ENCODE data around the gene ARL10. TPM values are rescaled to one million over a fixed set of nuclear protein-coding genes. Genes with fewer than 3 reads are reported as not detected.

Gene ARL10
- total RNA-seq, 1 experiment from 2014 or later, result 1.1 TPM

- no peak for TF ChIP-seq CTCF (IDR thresholded peaks at IDR 0.05; ENCODE audit: unreplicated experiment)
- no TSS peak for BruUV-seq (replicated peaks)
- Mint-ChIP-seq H3K9me3 (ENCODE audit: unreplicated experiment) (no peaks in the 10 kb centered on the region), H3K4me3 (ENCODE audit: unreplicated experiment) (no peak overlapping the region), H3K4me1 (ENCODE audit: insufficient read depth, unreplicated experiment) (no peaks in the 10 kb centered on the region), H3K27me3 (ENCODE audit: insufficient read depth, unreplicated experiment) (no peaks in the 10 kb centered on the region), H3K36me3 (ENCODE audit: insufficient read depth, unreplicated experiment) (peaks cover 60% of the 10 kb centered on the region), H3K27ac (ENCODE audit: low read depth, unreplicated experiment) (no peak overlapping the region)
- ChIA-PET POLR2A (interaction anchor here (1.7 kb wide), 1 partner anchor 8 kb away, joined by 4 read pairs; the partner anchor contains the start of genes HIGD2A and NOP16), CTCF (interaction anchor here (0.6 kb wide), 1 partner anchor 32 kb away, joined by 3 read pairs; no protein-coding TSS in a partner anchor)
- no peak for DNase-seq (ENCODE audit: unreplicated experiment)
- intact Hi-C loops (cut with micrococcal nuclease), result loop anchor here (10.0 kb wide), 1 partner anchor 565 kb away; no protein-coding TSS in a partner anchor
Measured at GRCh38 chr5:176379881-176380280, 14.6 kb downstream of the ARL10 start.

DNA sequence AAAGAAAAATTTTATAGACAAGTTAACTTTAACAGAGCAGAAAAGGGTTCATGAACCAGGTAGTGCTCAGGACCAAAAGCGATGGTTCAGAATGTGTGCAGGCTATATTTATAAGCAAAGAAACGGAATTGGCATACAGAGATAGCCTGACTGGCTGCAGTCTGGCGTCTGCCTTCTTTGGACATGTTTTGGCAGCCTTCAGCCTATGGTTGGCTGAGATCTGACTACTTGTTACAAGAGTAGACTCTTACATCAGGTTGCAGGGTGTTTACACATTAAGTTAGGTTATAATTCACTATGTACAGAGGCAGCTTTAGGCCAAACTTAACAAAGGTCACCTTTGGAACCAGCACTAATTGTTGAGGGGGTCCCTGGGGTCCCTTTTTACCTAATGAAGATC lies 16.1 kb downstream of the ARL10 start:
- H3K36me3 Mint-ChIP-seq (ENCODE audit: insufficient read depth, unreplicated experiment), result peaks cover 74% of the 10 kb centered on the region
- no peak for TF ChIP-seq CTCF (IDR thresholded peaks at IDR 0.05; ENCODE audit: unreplicated experiment)
- intact Hi-C loops (cut with micrococcal nuclease), result loop anchor here (10.0 kb wide), 1 partner anchor 567 kb away; no protein-coding TSS in a partner anchor
- H3K27ac Mint-ChIP-seq (ENCODE audit: low read depth, unreplicated experiment), result no peak overlapping the region
- no peak overlapping the region for H3K4me3 Mint-ChIP-seq (ENCODE audit: unreplicated experiment)
- POLR2A ChIA-PET, result no interaction called here
- H3K4me1 Mint-ChIP-seq (ENCODE audit: insufficient read depth, unreplicated experiment), result peaks cover 12% of the 10 kb centered on the region
- H3K9me3 Mint-ChIP-seq (ENCODE audit: unreplicated experiment), result no peaks in the 10 kb centered on the region
- CTCF ChIA-PET, result interaction anchor here (0.8 to 1.0 kb wide), 2 partner anchors 20 to 24 kb away, joined by 3 to 4 read pairs; partner anchors contain the start of gene KIAA1191
- no TSS peak for BruUV-seq (replicated peaks)
- no peaks in the 10 kb centered on the region for H3K27me3 Mint-ChIP-seq (ENCODE audit: insufficient read depth, unreplicated experiment)
- DNase-seq (ENCODE audit: unreplicated experiment), result no peak

DNA sequence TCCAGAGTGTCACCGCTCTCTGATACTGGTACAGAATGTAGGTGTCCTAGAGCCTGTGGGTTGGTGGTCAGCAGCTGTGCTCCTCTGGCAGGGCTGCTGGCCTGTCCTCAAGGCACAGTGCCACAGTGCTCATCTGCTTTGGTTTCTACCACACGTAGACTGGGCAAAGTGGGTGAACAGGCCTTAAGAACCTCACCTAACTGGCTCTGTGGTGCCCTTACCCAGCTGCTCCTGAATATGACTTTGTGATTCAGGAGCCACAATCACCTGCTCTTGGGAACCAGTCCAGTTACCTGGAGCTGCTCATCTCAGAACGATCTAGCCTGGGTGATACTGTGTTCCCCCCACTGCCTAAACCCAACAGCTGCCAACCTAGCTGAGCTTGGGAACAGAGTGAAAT lies 16.7 kb downstream of the ARL10 start:
- Mint-ChIP-seq H3K27me3 (ENCODE audit: insufficient read depth, unreplicated experiment) (no peaks in the 10 kb centered on the region), H3K9me3 (ENCODE audit: unreplicated experiment) (no peaks in the 10 kb centered on the region), H3K36me3 (ENCODE audit: insufficient read depth, unreplicated experiment) (peaks cover 80% of the 10 kb centered on the region), H3K4me1 (ENCODE audit: insufficient read depth, unreplicated experiment) (peaks cover 18% of the 10 kb centered on the region), H3K4me3 (ENCODE audit: unreplicated experiment) (no peak overlapping the region), H3K27ac (ENCODE audit: low read depth, unreplicated experiment) (peak overlapping the region; percentile 31)
- POLR2A ChIA-PET, result no interaction called here
- CTCF ChIA-PET, result interaction anchor here (0.8 kb wide), 1 partner anchor 21 kb away, joined by 4 read pairs; the partner anchor contains the start of gene KIAA1191
- intact Hi-C loops (cut with micrococcal nuclease), result loop anchor here (10.0 kb wide), 1 partner anchor 567 kb away; no protein-coding TSS in a partner anchor
- BruUV-seq (replicated peaks), result no TSS peak
- no peak for DNase-seq (ENCODE audit: unreplicated experiment)
- no peak for TF ChIP-seq CTCF (IDR thresholded peaks at IDR 0.05; ENCODE audit: unreplicated experiment)

GRCh38 chr5:176382721-176383120 lies 17.4 kb downstream of the ARL10 start:
- Mint-ChIP-seq H3K4me1 (ENCODE audit: insufficient read depth, unreplicated experiment) (peaks cover 22% of the 10 kb centered on the region), H3K4me3 (ENCODE audit: unreplicated experiment) (no peak overlapping the region), H3K36me3 (ENCODE audit: insufficient read depth, unreplicated experiment) (peaks cover 87% of the 10 kb centered on the region), H3K27ac (ENCODE audit: low read depth, unreplicated experiment) (no peak overlapping the region), H3K9me3 (ENCODE audit: unreplicated experiment) (no peaks in the 10 kb centered on the region), H3K27me3 (ENCODE audit: insufficient read depth, unreplicated experiment) (no peaks in the 10 kb centered on the region)
- no TSS peak for BruUV-seq (replicated peaks)
- intact Hi-C loops (cut with micrococcal nuclease), result loop anchor here (10.0 kb wide), 1 partner anchor 568 kb away; no protein-coding TSS in a partner anchor
- no peak for DNase-seq (ENCODE audit: unreplicated experiment)
- CTCF ChIA-PET, result no interaction called here
- POLR2A ChIA-PET, result no interaction called here
- no peak for TF ChIP-seq CTCF (IDR thresholded peaks at IDR 0.05; ENCODE audit: unreplicated experiment)

Data from MCF 10A (cell line).